ENCODE measurements around the gene RAD50. TPM values are rescaled to one million over a fixed set of nuclear protein-coding genes. Genes with fewer than 3 reads are reported as not detected.
"Not testable (repeated sequence)": the region's sequence is repeated elsewhere in the genome, so short reads cannot be mapped to it uniquely, and the experiment has no call there.

Gene RAD50
- total RNA-seq, 1 donor from 2014 or later = 48.2 TPM

DNA sequence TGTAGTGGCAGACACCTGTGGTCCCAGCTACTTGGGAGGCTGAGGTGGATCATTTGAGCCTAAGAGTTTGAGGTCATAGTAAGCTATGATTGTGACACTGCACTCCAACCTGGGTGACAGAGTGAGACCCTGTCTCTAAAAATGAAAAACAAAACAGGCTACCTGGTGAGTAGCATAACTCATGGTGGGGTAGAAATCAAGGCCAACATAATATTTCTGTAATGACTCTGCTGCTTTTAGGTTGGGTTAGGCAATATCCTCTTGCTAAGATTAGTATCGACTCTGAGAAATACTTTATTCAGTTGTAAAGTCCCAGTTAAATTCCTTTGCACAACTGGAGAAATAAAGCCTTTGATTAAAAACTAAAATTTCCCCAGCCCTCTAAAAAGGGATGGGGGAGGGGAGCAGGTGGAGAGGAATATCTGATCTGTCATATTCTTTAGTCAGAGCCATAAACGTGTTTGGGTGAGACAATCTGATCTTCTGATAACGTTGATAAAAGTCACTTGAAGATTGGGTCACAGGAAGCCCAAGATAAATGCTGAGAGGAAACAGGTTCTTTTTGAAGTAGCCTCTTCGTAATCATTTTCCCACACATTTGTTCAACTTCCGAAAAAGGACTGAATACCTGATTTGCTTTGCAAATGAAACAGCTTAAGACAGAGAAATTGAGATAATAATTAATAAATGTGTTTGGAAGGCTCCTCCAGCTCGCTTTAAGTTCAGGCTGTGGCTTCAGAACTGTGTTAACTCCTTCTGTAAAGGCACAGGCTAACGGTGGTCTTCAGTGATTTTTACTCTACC, 132.0 kb downstream of the RAD50 start:
- no peaks in the 10 kb centered on the region for H3K27me3 Mint-ChIP-seq (ENCODE audit: insufficient read depth, low read depth)
- H3K27ac Mint-ChIP-seq = no peak overlapping the region
- no peaks in the 10 kb centered on the region for H3K9me3 Mint-ChIP-seq

DNA sequence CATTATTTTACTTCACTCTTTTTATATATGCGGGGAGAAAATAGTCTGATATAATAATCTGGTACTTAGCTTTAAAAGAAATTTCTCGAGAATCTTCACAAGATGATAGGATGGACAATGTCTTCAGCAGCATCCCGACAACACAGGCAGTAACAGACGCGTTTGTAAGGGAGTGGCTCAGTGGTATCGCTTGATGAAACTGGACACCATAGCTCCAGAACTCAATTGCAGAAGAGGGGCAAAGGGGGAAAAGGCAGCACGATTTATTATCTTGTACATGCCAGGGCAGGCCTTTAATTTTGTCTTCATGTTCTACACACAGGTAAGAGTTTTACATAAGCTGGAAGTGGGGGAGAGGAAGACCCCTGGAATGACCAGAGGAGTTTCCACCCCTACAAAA, 132.7 kb downstream of the RAD50 start:
- H3K27me3 Mint-ChIP-seq (ENCODE audit: insufficient read depth, low read depth) = no peaks in the 10 kb centered on the region

More for the DNA sequence above, 132.0 kb downstream of the RAD50 start:
- no peak overlapping the region for H3K4me2 ChIP-seq
- H3K4me3 Mint-ChIP-seq = no peak overlapping the region
- no peak for DNase-seq (ENCODE audit: low spot score)
- peaks cover 3% of the 10 kb centered on the region for H3K36me3 ChIP-seq
- peaks cover 6% of the 10 kb centered on the region for H3K36me3 Mint-ChIP-seq
- no peaks in the 10 kb centered on the region for H3K4me1 Mint-ChIP-seq
- no peak overlapping the region for H2AFZ ChIP-seq (replicated peaks)
- no peaks in the 10 kb centered on the region for H3K4me1 ChIP-seq
- H3K27me3 ChIP-seq = no peaks in the 10 kb centered on the region
- no peak for TF ChIP-seq EZH2 (IDR thresholded peaks at IDR 0.05)
- TF ChIP-seq, protein P1, sequence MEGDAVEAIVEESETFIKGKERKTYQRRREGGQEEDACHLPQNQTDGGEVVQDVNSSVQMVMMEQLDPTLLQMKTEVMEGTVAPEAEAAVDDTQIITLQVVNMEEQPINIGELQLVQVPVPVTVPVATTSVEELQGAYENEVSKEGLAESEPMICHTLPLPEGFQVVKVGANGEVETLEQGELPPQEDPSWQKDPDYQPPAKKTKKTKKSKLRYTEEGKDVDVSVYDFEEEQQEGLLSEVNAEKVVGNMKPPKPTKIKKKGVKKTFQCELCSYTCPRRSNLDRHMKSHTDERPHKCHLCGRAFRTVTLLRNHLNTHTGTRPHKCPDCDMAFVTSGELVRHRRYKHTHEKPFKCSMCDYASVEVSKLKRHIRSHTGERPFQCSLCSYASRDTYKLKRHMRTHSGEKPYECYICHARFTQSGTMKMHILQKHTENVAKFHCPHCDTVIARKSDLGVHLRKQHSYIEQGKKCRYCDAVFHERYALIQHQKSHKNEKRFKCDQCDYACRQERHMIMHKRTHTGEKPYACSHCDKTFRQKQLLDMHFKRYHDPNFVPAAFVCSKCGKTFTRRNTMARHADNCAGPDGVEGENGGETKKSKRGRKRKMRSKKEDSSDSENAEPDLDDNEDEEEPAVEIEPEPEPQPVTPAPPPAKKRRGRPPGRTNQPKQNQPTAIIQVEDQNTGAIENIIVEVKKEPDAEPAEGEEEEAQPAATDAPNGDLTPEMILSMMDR (IDR thresholded peaks at IDR 0.05) = no peak
- no peak for TF ChIP-seq EZH2phosphoT487 (IDR thresholded peaks at IDR 0.05)
- no peak overlapping the region for H3K27ac ChIP-seq
- H3K9ac ChIP-seq = no peak overlapping the region
- no peaks in the 10 kb centered on the region for H3K9me3 ChIP-seq (ENCODE audit: low read depth)
- H4K20me1 ChIP-seq (ENCODE audit: low read depth) = no peaks in the 10 kb centered on the region
- H3K79me2 ChIP-seq (ENCODE audit: low read depth) = no peaks in the 10 kb centered on the region
- no peaks in the 10 kb centered on the region for H3F3A ChIP-seq (ENCODE audit: low read depth)
- H3K4me3 ChIP-seq = no peak overlapping the region

DNA sequence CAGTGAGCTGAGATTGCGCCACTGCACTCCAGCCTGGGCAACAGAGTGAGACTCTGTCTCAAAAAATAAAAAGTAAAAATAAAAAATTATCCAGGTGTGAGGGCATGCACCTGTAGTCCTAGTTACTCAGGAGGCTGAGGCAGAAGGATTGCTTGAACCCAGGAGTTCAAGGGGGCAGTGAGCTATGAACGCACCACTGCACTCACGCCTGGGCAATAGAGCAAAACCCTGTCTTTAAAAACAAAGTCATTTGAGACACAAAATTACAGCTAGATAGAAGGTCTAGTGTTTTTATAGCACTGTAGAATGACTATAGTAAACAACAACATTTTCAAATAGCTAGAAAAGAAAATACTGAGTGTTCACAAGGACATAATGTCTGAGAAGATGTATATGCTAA, 133.4 kb downstream of the RAD50 start:
- Histone ChIP-seq H3K4me2 (no peak overlapping the region), H3K4me1 (no peaks in the 10 kb centered on the region), H3K9ac (no peak overlapping the region), H3K27me3 (no peaks in the 10 kb centered on the region), H2AFZ (replicated peaks) (no peak overlapping the region), H3K36me3 (peaks cover 3% of the 10 kb centered on the region), H4K20me1 (ENCODE audit: low read depth) (no peaks in the 10 kb centered on the region), H3K4me3 (no peak overlapping the region), H3F3A (ENCODE audit: low read depth) (no peaks in the 10 kb centered on the region), H3K27ac (no peak overlapping the region), H3K9me3 (ENCODE audit: low read depth) (no peaks in the 10 kb centered on the region), H3K79me2 (ENCODE audit: low read depth) (no peaks in the 10 kb centered on the region)
- Mint-ChIP-seq H3K27ac (no peak overlapping the region), H3K27me3 (ENCODE audit: insufficient read depth, low read depth) (no peaks in the 10 kb centered on the region), H3K9me3 (no peaks in the 10 kb centered on the region), H3K4me1 (no peaks in the 10 kb centered on the region), H3K36me3 (peaks cover 6% of the 10 kb centered on the region), H3K4me3 (no peak overlapping the region)
- no peak for DNase-seq (ENCODE audit: low spot score)
- TF ChIP-seq, protein P1 (IDR thresholded peaks at IDR 0.05) = no peak
- TF ChIP-seq EZH2 (IDR thresholded peaks at IDR 0.05) (no peak), EZH2phosphoT487 (IDR thresholded peaks at IDR 0.05) (no peak)

More for the DNA sequence above, 132.7 kb downstream of the RAD50 start:
- Mint-ChIP-seq H3K4me1 (no peaks in the 10 kb centered on the region), H3K27ac (peak overlapping the region; percentile 70), H3K36me3 (peaks cover 6% of the 10 kb centered on the region), H3K9me3 (no peaks in the 10 kb centered on the region), H3K4me3 (no peak overlapping the region)
- no peaks in the 10 kb centered on the region for H4K20me1 ChIP-seq (ENCODE audit: low read depth)
- H3K4me3 ChIP-seq = no peak overlapping the region
- no peaks in the 10 kb centered on the region for H3K9me3 ChIP-seq (ENCODE audit: low read depth)
- no peak overlapping the region for H3K4me2 ChIP-seq
- no peaks in the 10 kb centered on the region for H3K79me2 ChIP-seq (ENCODE audit: low read depth)
- no peak overlapping the region for H3K9ac ChIP-seq
- no peak overlapping the region for H2AFZ ChIP-seq (replicated peaks)
- TF ChIP-seq EZH2 (IDR thresholded peaks at IDR 0.05) (no peak), EZH2phosphoT487 (IDR thresholded peaks at IDR 0.05) (no peak)
- TF ChIP-seq, protein P1 (IDR thresholded peaks at IDR 0.05) = no peak
- no peaks in the 10 kb centered on the region for H3K4me1 ChIP-seq
- peaks cover 3% of the 10 kb centered on the region for H3K36me3 ChIP-seq
- no peak overlapping the region for H3K27ac ChIP-seq
- no peak for DNase-seq (ENCODE audit: low spot score)
- no peaks in the 10 kb centered on the region for H3K27me3 ChIP-seq
- no peaks in the 10 kb centered on the region for H3F3A ChIP-seq (ENCODE audit: low read depth)

DNA sequence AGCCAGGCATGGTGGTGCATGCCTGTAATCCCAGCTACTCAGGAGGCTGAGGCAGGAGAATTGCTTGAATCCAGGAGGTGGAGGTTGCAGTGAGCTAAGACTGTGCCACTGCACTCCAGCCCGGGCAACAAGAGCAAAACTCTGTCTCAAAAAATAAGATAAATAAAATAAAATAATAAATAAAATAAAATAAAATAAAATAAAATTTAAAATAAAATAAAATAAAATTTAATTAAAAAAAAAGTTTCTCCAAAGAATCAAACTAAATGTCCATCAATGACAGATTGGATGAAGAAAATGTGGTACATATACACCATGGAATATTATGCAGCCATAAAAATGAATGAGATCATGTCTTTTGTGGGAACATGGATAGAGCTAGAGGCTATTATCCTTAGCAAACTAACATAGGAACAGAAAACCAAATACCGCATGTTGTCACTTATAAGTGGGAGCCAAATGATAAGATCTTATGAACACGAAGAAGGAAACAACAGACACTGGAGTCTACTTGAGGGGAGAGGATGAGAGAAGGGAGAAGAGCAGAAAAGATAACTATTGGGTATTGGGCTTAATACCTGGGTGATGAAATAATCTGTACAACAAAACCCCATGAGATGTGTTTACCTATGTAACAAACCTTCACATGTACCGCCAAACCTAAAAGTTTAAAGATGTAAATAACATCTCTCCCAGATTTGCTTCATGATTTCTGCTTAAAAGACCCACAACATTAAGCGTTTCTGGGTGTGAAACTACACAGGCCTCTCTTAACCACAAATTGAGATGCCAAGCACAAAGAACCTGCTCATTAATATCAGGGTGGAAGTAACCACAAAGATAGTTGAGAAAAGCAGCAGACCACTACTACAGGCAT, 135.2 kb downstream of the RAD50 start:
- H3K27me3 Mint-ChIP-seq (ENCODE audit: insufficient read depth, low read depth); H3K79me2 ChIP-seq (ENCODE audit: low read depth); H2AFZ ChIP-seq (replicated peaks); H3K4me3 ChIP-seq; H3K36me3 Mint-ChIP-seq; H3K9ac ChIP-seq; H3K27ac Mint-ChIP-seq; H4K20me1 ChIP-seq (ENCODE audit: low read depth); DNase-seq (ENCODE audit: low spot score); H3K27me3 ChIP-seq; H3K27ac ChIP-seq; H3K36me3 ChIP-seq; H3K4me1 Mint-ChIP-seq; H3K4me1 ChIP-seq; H3K9me3 Mint-ChIP-seq; H3K4me3 Mint-ChIP-seq; H3K4me2 ChIP-seq; H3F3A ChIP-seq (ENCODE audit: low read depth); H3K9me3 ChIP-seq (ENCODE audit: low read depth): not testable (repeated sequence)
